ENCODE measurements around the gene PDE4D. TPM values are rescaled to one million over a fixed set of nuclear protein-coding genes. Genes with fewer than 3 reads are reported as not detected.

Gene PDE4D
- total RNA-seq, 1 experiment from 2014 or later = 2.1 TPM

DNA sequence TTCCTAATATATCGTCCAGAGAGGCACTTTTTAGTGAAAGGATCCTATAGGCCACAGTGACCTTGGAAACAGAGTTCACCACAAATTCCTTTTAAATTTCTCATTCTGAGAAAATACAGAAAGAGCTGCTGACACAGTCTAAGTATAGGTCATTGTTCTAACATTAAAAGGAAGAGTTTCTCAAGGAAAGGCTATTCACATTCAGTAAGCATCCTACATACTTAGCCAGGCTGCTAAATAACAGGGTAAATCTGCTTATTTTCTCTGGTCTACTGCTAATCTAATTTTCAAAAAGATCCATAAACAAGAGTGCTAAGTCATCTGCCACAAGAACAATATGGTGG lies 313.7 kb downstream of the PDE4D start:
- no peaks in the 10 kb centered on the region for H3K79me1 ChIP-seq (ENCODE audit: insufficient read depth, low read depth, low read length, poor library complexity, severe bottlenecking)
- H2AFZ ChIP-seq (ENCODE audit: low read length) = no peak overlapping the region
- Mint-ChIP-seq H3K4me3 (no peak overlapping the region), H3K27ac (no peak overlapping the region; a peak in 1 of 7 replicates), H3K27me3 (ENCODE audit: low read depth) (no peaks in the 10 kb centered on the region; the same call in 1 of the 2 replicates), H3K4me1 (peaks cover 22 to 28% of the 10 kb centered on the region in 2 experiments), H3K9me3 (no peaks in the 10 kb centered on the region), H3K36me3 (ENCODE audit: insufficient read depth in 1 of 3, low read depth in 3 of 3) (no peaks in the 10 kb centered on the region)
- H3K18ac ChIP-seq (ENCODE audit: insufficient read length, low read depth, low read length) = no peak overlapping the region
- no peak overlapping the region for H4K5ac ChIP-seq (ENCODE audit: insufficient read length, low read depth, low read length)
- no peak overlapping the region for H3K4ac ChIP-seq (ENCODE audit: low read depth, low read length)
- H4K8ac ChIP-seq (replicated peaks; ENCODE audit: insufficient read length, low read depth, low read length) = no peak overlapping the region
- peaks cover 3% of the 10 kb centered on the region; the same call in 1 of the 2 replicates for H3K4me1 ChIP-seq (ENCODE audit: insufficient read depth, low read length)
- no peak overlapping the region for H3K23ac ChIP-seq (ENCODE audit: insufficient read length, low read depth, low read length)
- H4K20me1 ChIP-seq (ENCODE audit: control insufficient read depth, insufficient read depth, insufficient read length) = no peaks in the 10 kb centered on the region
- no peak overlapping the region for H2BK20ac ChIP-seq (ENCODE audit: low read depth, low read length, poor library complexity, severe bottlenecking)
- H4K91ac ChIP-seq (ENCODE audit: insufficient read length, low read depth, low read length) = no peak overlapping the region
- no peak overlapping the region for H3K27ac ChIP-seq (ENCODE audit: insufficient read length, low read depth, low read length)
- no peak overlapping the region for H3K9ac ChIP-seq (ENCODE audit: extremely low read depth, insufficient read length, low read length)
- H3K9me3 ChIP-seq (ENCODE audit: control insufficient read depth, low read depth, low read length) = no peaks in the 10 kb centered on the region
- no peak for DNase-seq
- H3K4me2 ChIP-seq (ENCODE audit: insufficient read depth, insufficient read length, low read length) = no peak overlapping the region
- no peak overlapping the region for H2AK5ac ChIP-seq (ENCODE audit: insufficient read length, low read length)
- no peak overlapping the region for H2BK5ac ChIP-seq (ENCODE audit: insufficient read length, low read length)
- H3T11ph ChIP-seq (ENCODE audit: low read length) = no peak overlapping the region
- H2BK15ac ChIP-seq (ENCODE audit: low read depth, low read length) = no peak overlapping the region
- no CpG with 5 or more reads among the region's 1 CpG for WGBS (ENCODE audit: extremely low coverage, insufficient read length, low lambda C conversion rate)
- no peak overlapping the region for H3K56ac ChIP-seq (ENCODE audit: insufficient read length, low read depth, low read length)
- H3K79me2 ChIP-seq (ENCODE audit: insufficient read depth, low read length) = no peaks in the 10 kb centered on the region
- TF ChIP-seq, protein P1, sequence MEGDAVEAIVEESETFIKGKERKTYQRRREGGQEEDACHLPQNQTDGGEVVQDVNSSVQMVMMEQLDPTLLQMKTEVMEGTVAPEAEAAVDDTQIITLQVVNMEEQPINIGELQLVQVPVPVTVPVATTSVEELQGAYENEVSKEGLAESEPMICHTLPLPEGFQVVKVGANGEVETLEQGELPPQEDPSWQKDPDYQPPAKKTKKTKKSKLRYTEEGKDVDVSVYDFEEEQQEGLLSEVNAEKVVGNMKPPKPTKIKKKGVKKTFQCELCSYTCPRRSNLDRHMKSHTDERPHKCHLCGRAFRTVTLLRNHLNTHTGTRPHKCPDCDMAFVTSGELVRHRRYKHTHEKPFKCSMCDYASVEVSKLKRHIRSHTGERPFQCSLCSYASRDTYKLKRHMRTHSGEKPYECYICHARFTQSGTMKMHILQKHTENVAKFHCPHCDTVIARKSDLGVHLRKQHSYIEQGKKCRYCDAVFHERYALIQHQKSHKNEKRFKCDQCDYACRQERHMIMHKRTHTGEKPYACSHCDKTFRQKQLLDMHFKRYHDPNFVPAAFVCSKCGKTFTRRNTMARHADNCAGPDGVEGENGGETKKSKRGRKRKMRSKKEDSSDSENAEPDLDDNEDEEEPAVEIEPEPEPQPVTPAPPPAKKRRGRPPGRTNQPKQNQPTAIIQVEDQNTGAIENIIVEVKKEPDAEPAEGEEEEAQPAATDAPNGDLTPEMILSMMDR (conservative IDR thresholded peaks at IDR 0.05) = no peak
- no peak overlapping the region for H3K14ac ChIP-seq (ENCODE audit: insufficient read depth, low read length)
- H3K23me2 ChIP-seq (ENCODE audit: insufficient read length, low read depth, low read length, poor library complexity, severe bottlenecking) = no peaks in the 10 kb centered on the region
- H2BK120ac ChIP-seq (ENCODE audit: low read depth, low read length, poor library complexity, severe bottlenecking) = no peak overlapping the region
- no peak overlapping the region for H2BK12ac ChIP-seq (ENCODE audit: insufficient read length, low read depth, low read length)
- no peaks in the 10 kb centered on the region for H3K27me3 ChIP-seq (ENCODE audit: insufficient read depth, low read length)
